IPS-15b (cell line): ENCODE results near the gene MICA.

Experiments used
- H3K27me3 ChIP-seq: one replicate; pipeline ENCODE4 v1.6.1; 2013; ENCODE audit warnings: low read length; ENCODE audit not compliant: control insufficient read depth, insufficient read depth
- H3K36me3 ChIP-seq: one replicate; pipeline ENCODE4 v1.6.1; 2013; ENCODE audit warnings: low read length; ENCODE audit not compliant: control insufficient read depth, insufficient read depth
- H3K4me1 ChIP-seq: one replicate; pipeline ENCODE4 v1.6.1; 2013; ENCODE audit warnings: mild to moderate bottlenecking, low read length; ENCODE audit not compliant: control insufficient read depth, insufficient read depth
- H3K4me3 ChIP-seq: one replicate; pipeline ENCODE4 v1.5.1; 2013; ENCODE audit warnings: low read depth, low read length
- H3K9ac ChIP-seq: one replicate; pipeline ENCODE4 v1.6.1; 2013; ENCODE audit warnings: low read depth, mild to moderate bottlenecking, low read length
- H3K9me3 ChIP-seq: one replicate; pipeline ENCODE4 v1.6.1; 2013; ENCODE audit warnings: mild to moderate bottlenecking, low read length; ENCODE audit not compliant: control insufficient read depth, insufficient read depth

MICA gene

DNA sequence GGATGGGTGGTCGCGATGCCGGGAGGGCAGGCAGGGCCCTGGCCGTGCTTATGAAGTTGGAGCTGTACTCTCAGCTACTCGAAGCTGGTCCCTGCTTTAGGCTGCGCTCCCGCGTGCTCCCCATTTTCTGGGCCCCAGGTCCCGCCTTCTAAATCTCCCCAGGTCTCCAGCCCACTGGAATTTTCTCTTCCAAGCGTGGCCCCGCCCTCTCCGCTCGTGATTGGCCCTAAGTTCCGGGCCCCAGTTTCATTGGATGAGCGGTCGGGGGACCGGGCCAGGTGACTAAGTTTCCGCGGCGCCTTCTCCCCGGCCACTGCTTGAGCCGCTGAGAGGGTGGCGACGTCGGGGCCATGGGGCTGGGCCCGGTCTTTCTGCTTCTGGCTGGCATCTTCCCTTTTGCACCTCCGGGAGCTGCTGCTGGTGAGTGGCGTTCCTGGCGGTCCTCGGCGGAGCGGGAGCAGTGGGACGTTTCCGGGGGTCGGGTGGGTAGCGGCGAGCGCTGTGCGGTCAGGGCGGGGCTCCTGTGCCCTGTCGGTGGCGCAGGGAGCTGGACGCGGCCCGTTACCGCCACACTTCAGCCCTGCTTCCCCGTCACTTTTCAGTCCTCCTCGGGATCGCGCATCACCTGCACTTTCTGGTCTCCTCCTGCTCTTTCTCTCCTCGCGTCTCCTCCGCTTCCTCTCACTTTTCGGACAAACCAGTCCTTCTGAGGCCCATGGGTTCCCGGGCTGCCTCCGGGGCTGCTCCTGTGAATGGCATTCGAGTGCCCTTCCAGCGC is at the start of gene MICA:
Gene MICA (plus strand): TSS at position 313 of the 778 bp plus-strand sequence. CDS start 38 bp downstream, at position 351.
- H3K4me1 ChIP-seq, result peaks cover 9% of the 10 kb centered on the region
- H3K4me3 ChIP-seq, result peak within 1 kb of the TSS; percentile 92
- H3K36me3 ChIP-seq, result no peaks in the 10 kb centered on the region
- no peak within 1 kb of the TSS for H3K9ac ChIP-seq
- H3K27me3 ChIP-seq, result peaks cover 36% of the 10 kb centered on the region
- H3K9me3 ChIP-seq, result no peaks in the 10 kb centered on the region

DNA sequence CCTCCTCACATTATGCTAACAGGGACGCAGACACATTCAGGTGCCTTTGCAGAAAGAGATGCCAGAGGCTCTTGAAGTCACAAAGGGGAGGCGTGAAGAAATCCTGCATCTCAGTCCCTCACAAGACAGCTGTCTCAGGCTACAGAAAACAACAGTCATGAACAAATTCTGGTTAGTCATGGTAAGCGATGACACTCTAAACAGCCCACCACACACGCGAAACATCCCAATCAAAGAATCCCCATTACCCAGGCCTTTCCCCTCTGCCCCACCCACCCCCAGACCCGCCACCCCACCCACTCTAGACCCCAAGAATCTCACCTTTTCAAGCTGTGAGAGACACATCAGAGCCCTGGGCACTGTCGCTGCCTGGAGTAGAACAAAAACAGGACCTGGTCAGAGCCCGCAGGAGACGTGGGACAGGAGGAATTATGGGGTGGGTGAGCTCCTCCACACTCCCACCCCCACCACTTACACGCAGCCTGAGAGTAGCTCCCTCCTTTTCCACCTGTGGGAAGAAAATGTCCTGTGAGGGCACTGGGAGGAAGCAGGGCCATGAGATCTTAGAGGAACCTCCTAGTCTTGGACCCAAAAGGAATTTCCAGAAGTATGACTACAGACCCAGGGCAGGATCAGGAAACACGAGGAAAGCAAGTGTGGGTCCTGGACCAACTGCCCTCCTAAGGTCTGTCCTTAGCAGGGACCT is 49.1 kb upstream of the MICA start:
- Histone ChIP-seq H3K4me1 (no peaks in the 10 kb centered on the region), H3K9ac (no peak overlapping the region), H3K4me3 (no peak overlapping the region), H3K9me3 (no peaks in the 10 kb centered on the region), H3K36me3 (no peaks in the 10 kb centered on the region), H3K27me3 (peaks cover 57% of the 10 kb centered on the region)

DNA sequence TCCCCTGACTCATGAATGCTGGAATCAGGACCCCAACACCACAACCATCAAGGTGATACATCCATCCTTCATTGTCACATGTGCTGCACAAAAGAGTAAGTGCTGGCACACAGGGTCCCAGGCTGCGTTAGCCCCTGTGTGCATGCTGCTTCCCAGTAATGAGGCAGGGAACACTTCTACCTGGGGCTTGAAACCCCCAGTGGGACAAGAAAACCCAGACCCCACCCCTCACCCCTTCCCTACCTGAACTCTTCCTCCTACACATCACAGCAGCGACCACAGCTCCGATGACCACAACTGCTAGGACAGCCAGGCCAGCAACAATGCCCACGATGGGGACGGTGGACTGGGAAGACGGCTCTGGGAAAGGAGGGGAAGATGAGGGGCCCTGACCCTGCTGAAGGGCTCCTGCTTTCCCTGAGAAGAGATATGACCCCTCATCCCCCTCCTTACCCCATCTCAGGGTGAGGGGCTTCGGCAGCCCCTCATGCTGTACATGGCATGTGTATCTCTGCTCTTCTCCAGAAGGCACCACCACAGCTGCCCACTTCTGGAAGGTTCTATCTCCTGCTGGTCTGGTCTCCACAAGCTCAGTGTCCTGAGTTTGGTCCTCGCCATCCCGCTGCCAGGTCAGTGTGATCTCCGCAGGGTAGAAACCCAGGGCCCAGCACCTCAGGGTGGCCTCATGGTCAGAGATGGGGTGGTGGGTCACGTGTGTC is 48.4 kb upstream of the MICA start:
- Histone ChIP-seq H3K4me3 (no peak overlapping the region), H3K9ac (no peak overlapping the region), H3K4me1 (no peaks in the 10 kb centered on the region), H3K27me3 (peaks cover 63% of the 10 kb centered on the region), H3K36me3 (no peaks in the 10 kb centered on the region), H3K9me3 (no peaks in the 10 kb centered on the region)

DNA sequence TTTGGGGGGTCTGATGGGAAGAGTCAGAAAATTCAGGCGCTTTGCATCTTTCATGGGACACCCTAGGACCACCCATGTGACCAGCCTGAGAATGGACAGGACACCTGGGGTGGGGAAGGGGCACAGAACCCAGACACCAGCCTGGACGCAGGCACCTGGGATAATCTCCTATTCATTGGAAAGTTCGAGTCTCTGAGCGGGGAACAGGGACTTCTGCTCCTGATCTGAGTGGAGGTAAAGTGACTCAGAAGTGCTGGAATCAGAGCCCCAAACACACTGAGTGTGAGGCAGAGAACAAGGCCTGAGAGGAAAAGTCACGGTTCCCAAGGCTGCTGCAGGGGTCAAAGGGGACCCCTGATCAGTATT is 47.8 kb upstream of the MICA start:
- Histone ChIP-seq H3K27me3 (peaks cover 65% of the 10 kb centered on the region), H3K9ac (no peak overlapping the region), H3K36me3 (no peaks in the 10 kb centered on the region), H3K4me3 (peak overlapping the region; percentile 49), H3K4me1 (no peaks in the 10 kb centered on the region), H3K9me3 (no peaks in the 10 kb centered on the region)

DNA sequence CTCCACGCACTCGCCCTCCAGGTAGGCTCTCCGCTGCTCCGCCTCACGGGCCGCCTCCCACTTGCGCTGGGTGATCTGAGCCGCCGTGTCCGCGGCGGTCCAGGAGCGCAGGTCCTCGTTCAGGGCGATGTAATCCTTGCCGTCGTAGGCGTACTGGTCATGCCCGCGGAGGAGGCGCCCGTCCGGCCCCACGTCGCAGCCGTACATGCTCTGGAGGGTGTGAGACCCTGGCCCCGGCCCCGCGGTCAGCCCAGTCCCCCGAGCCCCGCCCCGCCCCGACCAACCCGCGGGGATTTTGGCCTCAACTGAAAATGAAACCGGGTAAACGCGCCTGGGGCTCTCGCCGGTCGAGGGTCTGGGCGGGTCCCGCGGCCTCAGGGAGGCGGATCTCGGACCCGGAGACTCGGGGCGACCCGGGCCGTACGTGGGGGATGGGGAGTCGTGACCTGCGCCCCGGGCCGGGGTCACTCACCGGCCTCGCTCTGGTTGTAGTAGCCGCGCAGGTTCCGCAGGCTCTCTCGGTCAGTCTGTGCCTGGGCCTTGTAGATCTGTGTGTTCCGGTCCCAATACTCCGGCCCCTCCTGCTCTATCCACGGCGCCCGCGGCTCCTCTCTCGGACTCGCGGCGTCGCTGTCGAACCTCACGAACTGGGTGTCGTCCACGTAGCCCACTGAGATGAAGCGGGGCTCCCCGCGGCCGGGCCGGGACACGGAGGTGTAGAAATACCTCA is 47.0 kb upstream of the MICA start:
- Histone ChIP-seq H3K36me3 (no peaks in the 10 kb centered on the region), H3K4me3 (peak overlapping the region; percentile 49), H3K9me3 (no peaks in the 10 kb centered on the region), H3K4me1 (no peaks in the 10 kb centered on the region), H3K9ac (no peak overlapping the region), H3K27me3 (peaks cover 66% of the 10 kb centered on the region)

DNA sequence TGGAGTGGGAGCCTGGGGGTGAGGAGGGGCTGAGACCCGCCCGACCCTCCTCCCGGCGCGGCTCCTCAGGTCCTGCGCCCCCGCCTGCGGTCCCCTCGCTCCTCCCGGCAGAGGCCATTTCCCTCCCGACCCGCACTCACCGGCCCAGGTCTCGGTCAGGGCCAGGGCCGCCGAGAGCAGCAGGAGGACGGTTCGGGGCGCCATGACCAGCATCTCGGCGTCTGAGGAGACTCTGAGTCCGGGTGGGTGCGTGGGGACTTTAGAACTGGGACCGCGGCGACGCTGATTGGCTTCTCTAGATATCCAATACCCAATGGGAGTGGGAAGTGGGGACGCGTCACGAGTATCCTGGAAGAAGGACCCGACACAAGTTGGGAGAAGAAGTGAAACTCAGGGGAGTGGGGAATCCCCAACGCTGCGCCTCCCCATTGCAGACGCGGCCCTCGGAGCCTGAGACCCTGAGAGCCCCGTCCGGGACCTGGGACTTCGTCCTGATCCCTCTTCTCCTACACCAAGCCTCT is 46.4 kb upstream of the MICA start, which contains the start of gene HLA-B:
Gene HLA-B (minus strand): TSS at position 234 of the 521 bp plus-strand sequence. CDS start 21 bp downstream, at position 213.
- no peak within 1 kb of the TSS for H3K9ac ChIP-seq
- H3K27me3 ChIP-seq, result peaks cover 66% of the 10 kb centered on the region
- H3K9me3 ChIP-seq, result no peaks in the 10 kb centered on the region
- no peaks in the 10 kb centered on the region for H3K4me1 ChIP-seq
- peak within 1 kb of the TSS; percentile 49 for H3K4me3 ChIP-seq
- no peaks in the 10 kb centered on the region for H3K36me3 ChIP-seq

DNA sequence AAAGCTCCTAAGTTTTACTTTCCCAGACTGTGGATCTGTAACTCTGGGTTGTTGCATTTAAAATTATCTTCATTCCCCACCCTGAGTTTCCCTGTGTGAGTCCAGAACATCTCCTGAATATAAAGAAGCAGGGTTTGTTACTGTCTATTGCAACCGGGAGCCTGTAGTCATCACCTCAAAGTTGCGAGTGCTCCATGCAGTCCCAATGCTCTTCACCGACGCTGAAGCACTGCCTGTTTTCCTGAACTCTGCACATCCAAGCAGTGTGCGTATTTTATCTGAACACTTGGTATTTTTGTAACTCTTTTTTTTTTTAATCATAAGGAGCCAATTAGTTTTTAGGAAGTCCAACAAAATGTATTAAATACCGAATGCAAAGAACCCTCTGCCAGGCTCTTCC is 45.5 kb upstream of the MICA start:
- H3K4me3 ChIP-seq, result peak overlapping the region; percentile 49
- no peaks in the 10 kb centered on the region for H3K36me3 ChIP-seq
- no peaks in the 10 kb centered on the region for H3K4me1 ChIP-seq
- H3K9me3 ChIP-seq, result no peaks in the 10 kb centered on the region
- H3K27me3 ChIP-seq, result peaks cover 67% of the 10 kb centered on the region
- no peak overlapping the region for H3K9ac ChIP-seq

DNA sequence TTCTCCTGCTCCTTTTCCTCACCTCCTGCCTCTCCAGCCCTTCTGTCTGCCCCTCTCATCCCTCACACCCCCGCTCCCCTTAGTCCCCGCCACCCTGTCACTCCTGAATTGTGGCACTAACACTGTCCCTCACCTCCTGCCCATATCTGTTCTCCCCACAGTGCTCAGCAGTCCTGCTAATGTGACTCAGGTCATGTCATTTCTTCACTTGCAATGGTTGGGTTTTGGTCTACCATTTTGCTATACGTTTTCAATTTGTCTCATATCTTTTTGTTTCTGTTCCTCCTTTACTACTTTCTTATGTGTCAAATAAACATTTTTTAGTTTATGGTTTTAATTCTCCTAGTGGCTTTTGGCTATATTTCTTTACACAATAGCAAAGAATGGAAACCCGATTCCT is 45.1 kb upstream of the MICA start:
- H3K27me3 ChIP-seq, result peaks cover 70% of the 10 kb centered on the region
- H3K9me3 ChIP-seq, result no peaks in the 10 kb centered on the region
- no peak overlapping the region for H3K4me3 ChIP-seq
- H3K4me1 ChIP-seq, result no peaks in the 10 kb centered on the region
- no peaks in the 10 kb centered on the region for H3K36me3 ChIP-seq
- no peak overlapping the region for H3K9ac ChIP-seq

DNA sequence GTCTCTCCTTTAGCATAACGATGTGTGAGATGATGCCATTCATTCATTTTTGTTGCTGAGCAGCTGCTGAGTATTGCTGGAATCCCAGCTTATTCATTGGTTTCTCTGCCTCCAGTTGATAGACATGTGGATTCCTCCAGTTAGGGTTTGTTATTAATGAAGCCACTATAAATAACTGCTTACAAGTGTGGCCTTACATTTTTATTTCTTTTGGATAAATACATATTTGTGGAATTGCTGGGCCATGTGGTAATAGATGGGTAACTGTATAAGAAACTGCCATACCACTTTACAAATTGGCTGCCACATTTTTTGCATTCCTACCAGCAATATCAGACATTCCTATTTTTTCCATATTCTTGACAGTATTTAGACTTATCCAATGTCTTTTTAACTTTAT is 43.8 kb upstream of the MICA start:
- no peaks in the 10 kb centered on the region for H3K9me3 ChIP-seq
- peaks cover 68% of the 10 kb centered on the region for H3K27me3 ChIP-seq
- H3K36me3 ChIP-seq, result no peaks in the 10 kb centered on the region
- H3K4me1 ChIP-seq, result no peaks in the 10 kb centered on the region
- no peak overlapping the region for H3K4me3 ChIP-seq
- H3K9ac ChIP-seq, result no peak overlapping the region

DNA sequence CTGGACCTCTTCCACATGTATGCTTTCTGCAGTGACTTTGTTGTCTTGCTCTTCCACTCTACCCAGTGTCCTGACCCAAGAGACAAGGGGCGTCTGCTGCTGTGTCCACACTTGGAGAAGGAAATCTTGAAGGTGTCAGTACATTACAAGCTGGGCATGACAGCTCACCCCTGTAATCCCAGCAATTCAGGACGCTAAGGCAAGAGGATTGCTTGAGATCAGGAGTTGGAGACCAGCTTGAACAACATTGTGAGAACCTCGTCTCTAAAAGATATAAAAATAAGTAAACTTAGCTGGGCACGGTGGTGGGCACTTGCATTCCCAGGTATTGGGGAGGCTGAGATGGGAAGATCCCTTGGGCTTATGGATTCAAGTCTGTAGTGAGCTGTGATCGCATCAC is 40.6 kb upstream of the MICA start:
- Histone ChIP-seq H3K9me3 (no peaks in the 10 kb centered on the region), H3K9ac (no peak overlapping the region), H3K36me3 (no peaks in the 10 kb centered on the region), H3K27me3 (peaks cover 60% of the 10 kb centered on the region), H3K4me1 (no peaks in the 10 kb centered on the region), H3K4me3 (no peak overlapping the region)

DNA sequence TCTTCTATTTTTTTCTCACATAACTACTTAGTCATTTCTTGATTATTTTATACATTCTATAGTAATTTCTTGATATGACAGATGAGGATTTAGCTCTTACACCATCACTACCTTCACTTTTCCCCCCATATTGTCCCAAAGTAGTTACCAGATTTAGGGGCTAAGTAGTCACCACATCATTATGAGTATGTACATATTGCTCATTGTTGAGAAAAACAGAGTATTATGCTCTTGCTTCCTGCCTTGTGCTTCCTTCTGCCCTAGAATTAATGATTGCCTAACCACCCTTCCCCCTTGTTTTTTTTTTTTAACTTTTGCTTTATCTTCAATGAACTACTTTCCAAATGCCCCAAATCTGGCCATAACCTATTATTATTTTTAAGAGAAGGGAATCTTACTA is 39.6 kb upstream of the MICA start:
- H3K9ac ChIP-seq, result no peak overlapping the region
- H3K4me1 ChIP-seq, result no peaks in the 10 kb centered on the region
- no peak overlapping the region for H3K4me3 ChIP-seq
- H3K9me3 ChIP-seq, result no peaks in the 10 kb centered on the region
- H3K27me3 ChIP-seq, result peaks cover 58% of the 10 kb centered on the region
- no peaks in the 10 kb centered on the region for H3K36me3 ChIP-seq
